A204.1 (cell line): ENCODE results near the gene PRG3.

Experiments
- FAIRE-seq: peaks from 2 replicates; lab custom pipeline; 2012; peaks lifted over from hg19 to GRCh38; lab: Jason Lieb, UNC

Gene PRG3

DNA sequence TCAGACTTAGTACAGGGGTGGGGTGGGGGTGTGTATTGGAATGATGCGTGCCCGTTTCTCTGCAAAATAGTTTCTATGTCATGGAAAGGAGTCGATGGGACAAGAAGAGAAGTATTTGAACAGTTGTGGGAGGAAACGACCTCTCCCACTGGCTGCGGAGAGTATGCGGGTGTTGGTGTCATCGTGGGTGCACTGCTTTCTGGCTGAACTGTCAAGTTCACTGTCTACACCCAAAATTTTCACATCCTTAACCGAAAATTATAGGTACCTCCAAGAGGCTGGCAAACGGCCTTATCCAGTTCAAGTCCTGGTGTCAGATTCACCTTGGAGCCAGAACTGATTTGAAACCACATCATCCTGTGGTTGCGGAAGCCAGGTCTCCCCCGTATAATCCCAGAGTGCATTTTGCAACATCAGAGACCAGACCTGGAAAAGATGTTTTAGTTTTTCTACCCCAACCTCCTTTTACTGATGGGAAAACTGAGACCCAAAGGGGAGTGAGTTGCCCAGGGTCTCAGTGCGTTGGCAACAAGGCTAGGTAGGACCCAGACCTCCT is 44.8 kb downstream of the PRG3 start:
- FAIRE-seq, result no peak

- no peak for FAIRE-seq
Measured at GRCh38 chr11:57335343-57336110, 45.4 kb downstream of the PRG3 start, which contains the start of gene SSRP1. TSS of gene SSRP1 (minus strand) at chr11:57335892. CDS start at chr11:57335121, 771 bp downstream.

- FAIRE-seq, result no peak
Measured at GRCh38 chr11:57335023-57335342, 46.0 kb downstream of the PRG3 start.

DNA sequence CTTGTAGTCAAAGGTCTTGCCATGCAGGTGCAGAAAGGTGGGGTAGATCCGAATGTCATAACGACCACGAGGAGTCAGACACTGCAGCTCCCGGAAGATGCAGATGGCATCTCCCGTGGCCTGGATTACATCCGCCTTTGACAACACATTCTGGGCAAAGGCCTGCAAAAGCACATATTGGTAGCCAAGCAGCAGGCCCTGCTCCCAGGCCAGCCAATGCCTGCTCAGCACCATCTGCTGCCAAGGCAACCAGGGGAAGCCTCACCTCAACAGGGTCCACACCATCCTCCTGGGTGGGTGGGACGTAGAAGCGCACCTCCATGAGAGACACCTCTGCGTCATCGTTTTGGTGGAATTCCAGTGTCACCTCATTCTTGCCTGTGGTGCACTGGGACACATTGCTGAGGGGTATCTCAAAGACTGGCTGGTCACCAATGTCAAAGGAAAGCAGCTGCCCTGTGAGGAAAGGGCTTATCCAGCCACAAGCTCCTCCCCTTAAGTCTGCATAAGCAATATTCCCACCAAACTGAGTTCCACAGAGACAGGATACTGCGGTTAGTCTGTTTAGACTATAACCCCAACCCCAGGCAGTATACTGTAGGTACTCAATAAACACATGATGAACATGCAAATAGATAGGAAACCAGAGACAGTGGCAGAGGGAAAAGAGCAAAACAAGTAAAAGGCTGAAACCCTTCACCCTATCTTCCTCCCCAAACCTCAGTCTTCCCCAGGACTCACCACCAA is 48.1 kb downstream of the PRG3 start:
- FAIRE-seq, result no peak

GRCh38 chr11:57331720-57332119 is 49.2 kb downstream of the PRG3 start:
- FAIRE-seq, result no peak

DNA sequence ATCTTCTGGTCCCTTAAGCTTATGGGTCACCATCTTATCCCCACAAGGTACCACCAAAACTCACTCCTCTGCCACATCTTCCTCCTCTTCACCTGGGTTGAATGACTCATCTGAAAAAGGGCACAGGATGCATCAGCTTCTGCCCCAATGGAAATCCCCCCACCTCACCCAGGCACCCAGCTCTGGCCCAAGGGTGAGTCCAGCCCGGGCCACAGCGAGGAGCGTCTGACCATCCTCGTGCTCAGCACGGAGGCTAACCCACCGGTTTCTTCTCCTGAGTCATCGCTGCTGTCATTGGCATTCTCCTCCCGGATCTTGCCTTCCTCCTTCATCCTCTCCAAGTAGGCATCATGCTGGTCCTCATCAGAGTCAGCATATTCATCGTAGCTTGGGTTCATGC is 50.9 kb downstream of the PRG3 start:
- no peak for FAIRE-seq

DNA sequence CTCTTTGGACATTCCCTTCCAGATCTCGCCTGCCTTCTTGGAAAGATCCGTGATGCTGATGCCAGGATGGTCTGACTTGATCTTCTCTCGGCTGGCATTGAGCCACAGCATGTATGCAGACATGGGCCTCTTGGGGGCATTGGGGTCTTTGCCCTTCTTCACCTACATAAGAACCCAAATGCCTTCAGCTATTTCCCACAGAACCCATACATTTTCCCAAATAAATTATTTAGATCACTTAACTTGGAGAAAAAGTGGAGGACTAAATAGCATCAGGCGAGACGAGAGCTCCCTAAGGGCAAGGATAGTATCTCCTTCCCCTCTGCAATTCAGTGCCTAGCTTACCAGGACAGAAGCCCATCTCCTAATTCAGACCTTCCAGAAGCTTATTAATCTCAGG is 53.2 kb downstream of the PRG3 start:
- no peak for FAIRE-seq
